Thyroid gland (tissue), 4 donors: ENCODE data around the gene MEOX1.

ENCODE experiments used
- POLR2A ChIP-seq, 2 donors: fragments of 450-650 bp; IDR thresholded peaks; one replicate each; pipeline ENCODE4 v1.6.1; 2017; ENCODE audit warnings: antibody characterized with exemption in 2 of 2, mild to moderate bottlenecking in 2 of 2, moderate library complexity in 1 of 2
- TF ChIP-seq, protein P1 (sequence below), 6 experiments: fragments of 200-600 bp in 3 of 6; fragments of 450-650 bp in 3 of 6; sonication (generic) in 3 of 6; IDR thresholded peaks; one replicate each; pipeline ENCODE4 v1.5.1; 2016 to 2019; ENCODE audit warnings: antibody characterized with exemption in 6 of 6, mild to moderate bottlenecking in 2 of 6, inconsistent platforms in 1 of 6, moderate library complexity in 1 of 6

DNA sequence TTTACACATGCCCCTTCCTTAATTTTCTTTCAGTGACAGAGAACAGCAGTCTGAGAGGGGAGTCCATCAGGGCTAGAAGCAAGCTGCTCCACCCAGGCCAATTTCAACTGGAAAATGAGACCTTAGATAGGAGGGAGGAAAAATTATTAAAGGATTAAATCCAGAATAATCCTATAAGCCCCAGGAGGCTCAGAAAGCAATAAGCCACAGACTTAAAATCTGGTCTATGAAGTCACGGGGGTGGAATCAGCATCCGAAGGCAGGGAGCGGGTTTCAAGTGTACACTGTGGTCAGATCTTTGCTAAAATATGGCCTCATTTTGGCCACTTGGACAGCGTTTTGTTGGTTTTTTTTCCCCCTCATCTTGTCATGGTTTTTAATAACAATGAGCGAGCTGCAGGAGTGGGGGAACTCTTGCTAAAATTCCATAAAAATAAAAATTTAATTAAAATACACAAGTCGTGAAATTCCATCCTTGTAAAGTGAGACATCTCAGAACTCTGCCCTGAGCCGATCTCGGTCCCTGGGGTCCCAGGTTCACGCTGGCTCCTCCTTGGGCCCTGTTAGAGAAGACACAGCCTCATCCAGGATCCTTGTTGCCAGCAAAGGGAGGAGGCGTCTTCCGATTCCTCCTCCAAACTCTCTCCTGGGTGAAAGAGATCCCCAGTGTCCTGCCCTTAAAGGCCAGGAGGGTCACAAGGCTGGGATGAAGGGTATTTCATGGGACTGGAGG, 63.9 kb downstream of the MEOX1 start:
- TF ChIP-seq, protein P1, sequence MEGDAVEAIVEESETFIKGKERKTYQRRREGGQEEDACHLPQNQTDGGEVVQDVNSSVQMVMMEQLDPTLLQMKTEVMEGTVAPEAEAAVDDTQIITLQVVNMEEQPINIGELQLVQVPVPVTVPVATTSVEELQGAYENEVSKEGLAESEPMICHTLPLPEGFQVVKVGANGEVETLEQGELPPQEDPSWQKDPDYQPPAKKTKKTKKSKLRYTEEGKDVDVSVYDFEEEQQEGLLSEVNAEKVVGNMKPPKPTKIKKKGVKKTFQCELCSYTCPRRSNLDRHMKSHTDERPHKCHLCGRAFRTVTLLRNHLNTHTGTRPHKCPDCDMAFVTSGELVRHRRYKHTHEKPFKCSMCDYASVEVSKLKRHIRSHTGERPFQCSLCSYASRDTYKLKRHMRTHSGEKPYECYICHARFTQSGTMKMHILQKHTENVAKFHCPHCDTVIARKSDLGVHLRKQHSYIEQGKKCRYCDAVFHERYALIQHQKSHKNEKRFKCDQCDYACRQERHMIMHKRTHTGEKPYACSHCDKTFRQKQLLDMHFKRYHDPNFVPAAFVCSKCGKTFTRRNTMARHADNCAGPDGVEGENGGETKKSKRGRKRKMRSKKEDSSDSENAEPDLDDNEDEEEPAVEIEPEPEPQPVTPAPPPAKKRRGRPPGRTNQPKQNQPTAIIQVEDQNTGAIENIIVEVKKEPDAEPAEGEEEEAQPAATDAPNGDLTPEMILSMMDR (IDR thresholded peaks at IDR 0.05), result no peak
- TF ChIP-seq POLR2A (IDR thresholded peaks at IDR 0.05), result no peak
